GM19438 (cell line): ENCODE measurements around the gene LY6G6C.

Experiments used
- ATAC-seq: cut with Tn5 transposase; IDR thresholded peaks from one replicate; pipeline ENCODE4 v1.9.1; 2021; ENCODE audit warnings: low read depth; ENCODE audit not compliant: unreplicated experiment

The LY6G6C gene

DNA sequence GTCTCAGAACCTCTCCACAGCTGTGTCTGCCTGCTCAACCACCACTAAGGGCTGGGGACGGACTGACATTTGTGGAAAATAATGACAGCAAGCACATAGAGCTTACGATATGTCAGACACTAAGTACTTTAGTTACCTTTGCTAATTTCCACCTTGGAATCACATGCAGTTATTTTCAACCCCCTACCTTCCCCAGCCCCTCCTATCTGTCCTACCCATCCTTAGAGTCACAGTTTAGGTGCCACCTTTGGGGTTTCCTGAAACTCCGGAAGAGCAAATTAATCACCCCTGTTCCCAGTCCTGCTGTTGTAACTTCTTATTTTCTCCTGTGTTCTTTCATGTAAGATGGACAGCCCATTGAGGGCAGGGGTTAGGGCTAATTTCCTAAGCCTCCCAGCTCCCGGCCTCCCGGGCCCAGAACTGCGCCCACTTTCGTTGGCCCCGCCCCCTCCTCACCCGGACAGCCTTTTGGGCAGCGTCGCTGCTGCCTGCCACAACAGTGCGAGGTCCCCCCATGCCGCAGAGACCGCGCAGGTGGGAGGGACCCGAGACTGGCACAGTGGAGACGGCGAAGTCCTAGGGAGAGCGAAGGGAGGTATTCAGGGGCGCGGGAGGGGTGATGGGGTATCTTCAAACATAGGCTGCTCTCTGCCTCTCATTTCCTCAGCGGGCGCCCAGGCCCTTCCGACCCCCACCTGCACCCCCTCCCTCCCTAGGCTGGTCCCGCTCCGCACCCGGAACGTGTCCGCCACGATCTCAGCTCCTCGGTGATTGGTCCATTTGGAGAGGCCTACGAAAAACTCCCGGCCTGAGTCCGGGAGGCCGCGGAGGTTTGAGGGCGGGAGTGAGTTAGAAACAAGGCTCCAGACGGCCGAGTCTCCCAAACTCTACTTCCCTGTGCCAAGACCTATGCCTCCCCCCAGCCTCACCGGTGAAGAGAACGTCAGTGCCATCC is 6.4 kb upstream of the LY6G6C start:
- ATAC-seq, result no peak

- ATAC-seq, result no peak
Measured at GRCh38 chr6:31727034-31727716, 5.6 kb upstream of the LY6G6C start.

DNA sequence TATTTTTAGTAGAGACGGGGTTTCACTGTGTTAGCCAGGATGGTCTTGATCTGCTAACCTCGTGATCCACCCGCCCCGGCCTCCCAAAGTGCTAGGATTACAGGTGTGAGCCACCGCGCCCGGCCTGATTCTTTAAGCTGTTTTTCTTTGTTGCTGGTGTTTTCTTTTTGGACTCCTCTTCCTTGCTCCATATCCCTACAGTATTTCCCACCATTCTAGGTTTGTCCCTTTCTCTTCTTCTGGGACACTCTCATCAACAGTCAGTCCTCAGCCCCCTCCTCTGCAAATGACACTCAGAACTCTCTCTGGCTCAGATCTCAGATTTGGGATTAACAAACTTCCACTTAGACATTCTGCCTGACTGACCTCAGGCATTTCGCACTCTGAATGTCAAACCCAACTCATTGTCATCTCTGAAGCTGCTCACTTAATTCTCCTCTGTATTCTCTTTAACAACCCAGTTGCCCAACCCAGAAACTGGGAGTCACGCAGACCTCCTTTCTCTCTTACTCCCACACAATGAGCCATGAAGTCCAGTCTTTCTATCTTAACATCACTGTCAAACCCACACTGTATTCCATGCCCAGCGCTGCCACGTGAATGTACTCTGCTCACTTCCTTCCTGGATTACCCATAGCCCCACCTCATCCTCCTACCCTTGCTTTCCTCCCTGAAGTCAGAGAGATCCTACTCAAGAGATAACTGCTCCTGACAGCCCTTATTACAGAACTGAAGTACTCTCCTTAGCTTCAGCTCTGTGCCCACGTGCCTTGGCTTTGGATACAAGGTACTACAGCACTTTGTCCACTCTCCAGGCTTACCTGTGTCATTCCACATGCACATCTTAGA is 4.2 kb upstream of the LY6G6C start:
- ATAC-seq, result no peak

GRCh38 chr6:31723980-31724691 is 2.6 kb upstream of the LY6G6C start:
- ATAC-seq, result no peak

GRCh38 chr6:31723245-31723979 is 1.9 kb upstream of the LY6G6C start, which contains the start of gene MPIG6B:
MPIG6B (plus strand) TSS chr6:31723373; CDS start chr6:31723384, 11 bp downstream.
- ATAC-seq, result no peak

GRCh38 chr6:31722173-31722572 is 627 bp upstream of the LY6G6C start:
- no peak for ATAC-seq

DNA sequence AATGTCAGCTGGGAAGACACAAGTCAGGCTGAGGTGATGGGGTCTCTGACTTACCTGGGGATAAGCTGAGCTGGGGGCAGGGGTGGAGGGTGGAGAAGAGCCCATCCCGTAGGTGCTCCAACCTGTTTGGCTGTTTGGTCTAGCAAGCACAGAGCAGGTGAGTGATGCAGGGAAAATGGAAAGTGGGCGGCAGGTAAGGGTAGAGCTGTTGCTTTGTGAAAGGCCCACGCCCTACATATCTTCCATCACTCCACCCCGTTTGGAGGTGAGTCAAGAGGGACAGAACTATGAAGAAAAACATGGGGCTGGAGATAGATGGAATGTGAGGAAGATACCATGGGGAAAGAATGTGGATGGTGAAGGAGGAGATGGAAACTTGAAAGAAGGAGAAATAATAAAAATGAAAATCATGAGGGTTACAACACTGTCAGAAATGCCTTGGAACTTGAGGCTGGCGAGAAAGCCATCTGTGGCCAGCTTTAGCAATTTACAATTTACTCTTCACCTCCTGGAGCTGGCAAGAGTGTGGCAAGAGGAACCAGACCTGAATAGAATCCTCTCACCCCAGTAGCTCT is 1.3 kb downstream of the LY6G6C start:
- ATAC-seq, result no peak

DNA sequence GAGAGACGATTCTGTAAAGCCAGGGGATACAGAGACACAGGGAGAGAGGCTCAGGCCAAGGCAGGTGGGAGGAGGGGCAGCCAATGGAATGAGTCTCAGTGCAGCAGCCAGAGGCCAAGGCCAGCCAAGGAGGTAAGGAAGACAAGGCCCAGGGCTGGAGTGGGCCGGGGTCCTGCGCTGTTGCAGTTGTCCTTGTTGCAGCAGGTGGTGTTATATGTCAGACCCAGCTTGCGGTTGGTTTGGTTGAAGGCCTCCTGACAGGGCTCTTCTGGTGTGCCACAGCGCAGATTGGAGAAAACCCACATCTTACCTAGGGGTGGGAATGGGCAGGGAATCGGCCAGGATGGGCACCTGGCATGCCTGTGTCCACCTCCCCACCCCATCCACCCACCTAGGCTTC is 2.5 kb downstream of the LY6G6C start:
- ATAC-seq, result no peak

GRCh38 chr6:31718265-31718664 is 3.3 kb downstream of the LY6G6C start:
- no peak for ATAC-seq

DNA sequence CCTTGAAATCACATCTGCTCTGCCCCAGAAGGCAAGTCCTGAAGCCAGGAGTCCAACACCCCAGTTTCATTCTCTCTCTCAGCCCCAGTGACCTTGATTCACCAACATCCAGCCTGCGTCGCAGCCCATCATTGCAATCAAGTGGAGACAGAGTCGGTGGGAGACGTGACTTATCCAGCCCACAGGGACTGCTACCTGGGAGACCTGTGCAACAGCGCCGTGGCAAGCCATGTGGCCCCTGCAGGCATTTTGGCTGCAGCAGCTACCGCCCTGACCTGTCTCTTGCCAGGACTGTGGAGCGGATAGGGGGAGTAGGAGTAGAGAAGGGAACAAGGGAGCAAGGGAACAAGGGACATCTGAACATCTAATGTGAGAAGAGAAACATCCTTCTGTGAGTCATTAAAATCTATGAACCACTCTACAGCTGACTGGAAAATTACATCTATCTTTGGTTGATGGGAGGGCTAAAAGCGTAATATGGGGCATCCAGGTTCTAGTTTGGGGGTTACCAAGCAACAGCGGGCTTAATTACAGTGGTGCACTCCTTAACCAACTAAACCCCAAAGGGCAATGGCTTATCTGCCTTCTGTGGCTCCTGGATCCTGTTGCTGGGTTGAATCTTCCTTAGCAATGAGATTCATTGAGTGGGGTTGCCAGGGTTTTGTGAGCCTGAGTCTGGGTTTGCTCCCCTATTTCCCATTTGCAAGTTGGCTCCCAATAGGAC is 3.9 kb downstream of the LY6G6C start:
- ATAC-seq, result no peak

GRCh38 chr6:31715022-31715958 is 6.3 kb downstream of the LY6G6C start, which contains the start of gene LY6G6D:
LY6G6D (plus strand) TSS chr6:31715348; CDS start chr6:31715356, 8 bp downstream.
- no peak for ATAC-seq

DNA sequence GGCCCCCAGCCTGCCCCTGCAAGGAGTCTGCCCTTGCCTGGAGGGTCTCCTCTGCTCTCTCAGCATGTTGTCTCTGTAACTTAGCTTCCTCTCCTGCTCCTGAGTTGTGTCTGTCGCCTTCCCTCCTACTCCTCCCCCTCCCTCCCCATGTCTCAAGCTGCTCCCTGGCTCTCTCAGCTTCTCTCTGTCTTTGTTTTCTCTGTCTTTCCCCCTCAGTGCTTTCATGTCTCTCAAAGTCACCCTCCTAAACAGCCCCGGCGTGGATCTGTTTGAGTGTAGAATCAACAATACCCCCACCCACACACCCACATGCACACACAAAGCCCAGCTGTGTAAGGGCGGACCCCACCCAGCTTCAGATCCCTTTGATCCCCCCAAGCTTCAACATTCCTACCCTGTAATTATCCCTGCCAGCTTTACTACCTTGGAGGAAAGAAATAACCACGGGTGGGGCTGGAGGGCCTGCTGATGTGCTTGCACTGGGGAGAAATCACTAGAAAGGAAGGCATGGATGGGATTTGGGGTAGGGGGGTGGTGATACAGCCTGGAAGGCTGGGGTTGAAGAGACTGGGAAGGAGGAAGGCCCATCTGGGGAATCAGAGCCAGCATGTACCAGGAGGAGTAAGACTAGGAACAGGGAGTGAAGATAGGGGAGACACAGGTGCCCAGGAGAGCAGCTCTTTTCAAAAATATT is 7.4 kb downstream of the LY6G6C start:
- ATAC-seq, result no peak

DNA sequence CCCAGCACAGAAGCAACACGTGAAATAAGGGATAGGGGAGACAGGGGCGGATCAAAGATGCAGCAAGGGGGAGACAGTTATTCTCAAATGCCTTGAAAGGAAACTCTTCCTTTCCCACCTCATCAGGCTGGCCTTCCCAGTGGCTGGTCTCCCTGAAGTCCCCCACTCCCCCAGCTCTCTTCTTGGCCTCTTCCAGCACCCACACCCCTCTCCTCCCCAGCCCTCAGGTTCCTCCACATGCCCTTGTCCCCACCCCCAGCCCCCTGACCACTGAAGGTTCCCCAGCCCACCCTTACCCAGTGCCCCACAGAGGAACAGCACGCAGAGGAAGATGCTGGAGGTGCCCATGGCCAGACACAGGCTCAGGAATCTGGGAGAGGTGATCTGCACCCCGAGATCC is 8.1 kb downstream of the LY6G6C start:
- ATAC-seq, result no peak

GRCh38 chr6:31712296-31712695 is 9.2 kb downstream of the LY6G6C start:
- ATAC-seq, result no peak

DNA sequence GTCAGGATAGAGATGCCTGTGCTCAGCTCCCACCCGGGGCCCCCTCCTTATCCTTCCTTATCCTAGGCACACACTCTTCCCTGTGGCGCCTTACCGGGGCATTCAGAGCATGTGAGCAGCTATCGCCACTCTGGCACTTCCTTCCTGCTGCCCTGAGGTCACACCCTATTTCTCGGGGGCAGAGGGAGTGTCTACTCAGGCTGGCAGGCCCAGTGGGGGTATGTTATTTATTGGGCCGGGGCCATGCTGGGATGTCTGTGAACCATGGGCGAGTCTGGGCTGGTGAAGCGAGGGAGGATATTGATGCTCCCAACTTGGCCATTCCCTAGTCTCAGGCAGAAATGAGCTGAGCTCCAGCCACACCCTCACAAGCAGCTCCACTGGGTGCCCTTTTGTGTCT is 10.3 kb downstream of the LY6G6C start:
- ATAC-seq, result no peak

DNA sequence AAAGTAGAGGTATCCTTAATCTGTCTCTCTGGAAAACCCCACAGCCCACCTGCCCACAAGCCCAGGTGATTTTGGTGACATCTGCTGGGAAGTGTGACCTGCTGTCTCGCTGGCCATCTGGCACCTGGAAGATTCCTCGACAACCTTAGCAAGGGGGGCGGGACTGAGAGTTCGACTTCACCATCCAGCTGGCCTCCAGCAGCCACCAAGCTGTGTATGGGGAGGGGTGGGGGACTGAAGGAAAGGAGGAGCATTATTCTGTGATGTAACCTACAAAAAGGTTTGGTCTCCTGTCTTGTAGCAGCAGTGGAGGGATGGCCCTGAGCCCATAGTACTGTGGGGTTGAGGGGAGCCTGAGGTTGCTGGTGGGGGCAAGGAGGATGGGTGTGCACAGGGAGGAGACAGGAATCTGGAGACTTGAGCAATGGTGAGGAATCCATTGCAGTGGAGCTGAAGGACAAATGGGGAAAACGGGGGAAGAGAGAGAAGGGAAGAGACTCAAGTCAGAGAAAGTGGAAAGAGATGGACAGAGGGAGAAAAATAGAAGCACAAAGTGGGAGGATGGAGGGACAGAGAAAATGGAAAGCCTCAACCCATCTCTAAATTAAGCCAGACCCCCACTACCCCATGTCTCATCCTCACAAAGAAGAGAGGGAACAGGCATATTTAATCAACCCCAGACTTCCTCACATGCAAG is 10.9 kb downstream of the LY6G6C start:
- no peak for ATAC-seq
